ENCODE measurements around the gene TMEM119.

Gene TMEM119

DNA sequence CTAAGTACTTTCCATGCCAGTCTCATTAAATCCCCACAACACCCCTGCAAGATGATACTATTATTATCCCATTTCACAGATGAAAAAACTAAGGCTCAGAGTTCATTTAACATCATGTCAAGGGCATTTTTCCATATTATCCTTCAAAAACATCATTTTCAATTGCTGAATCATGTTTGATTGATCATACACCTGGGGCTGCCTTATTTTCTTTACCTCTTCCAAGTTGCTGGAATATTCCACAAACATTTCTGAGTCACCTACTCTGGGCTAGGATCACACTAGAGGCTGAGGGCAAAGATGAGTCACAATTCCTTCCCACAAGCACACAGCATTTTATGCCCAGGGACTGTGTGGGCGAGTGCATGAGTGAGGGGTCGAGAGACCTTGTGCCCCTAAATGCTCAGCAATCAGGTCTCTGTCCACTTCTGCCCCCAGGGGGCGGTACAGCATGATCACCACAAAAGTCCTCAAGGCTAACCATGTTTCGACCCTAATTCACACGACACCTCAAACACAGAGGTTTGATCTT is 14.1 kb upstream of the TMEM119 start:
- in situ Hi-C loops (cut with MboI; ENCODE audit: low pct_unique_long_range_greater_than_20kb, low sequenced_read_pairs, unreplicated experiment), result no loop called here
- DNase-seq (ENCODE audit: low spot score), result no peak
- TF ChIP-seq CTCF (IDR thresholded peaks at IDR 0.05; ENCODE audit: extremely low read depth, insufficient read depth, missing control alignments), result peak; percentile 46

- in situ Hi-C loops (cut with MboI; ENCODE audit: low pct_unique_long_range_greater_than_20kb, low sequenced_read_pairs, unreplicated experiment), result no loop called here
- DNase-seq (ENCODE audit: low spot score), result no peak
- no peak for TF ChIP-seq CTCF (IDR thresholded peaks at IDR 0.05; ENCODE audit: extremely low read depth, insufficient read depth, missing control alignments)
Observed at GRCh38 chr12:108610856-108611605, 13.1 kb upstream of the TMEM119 start.

DNA sequence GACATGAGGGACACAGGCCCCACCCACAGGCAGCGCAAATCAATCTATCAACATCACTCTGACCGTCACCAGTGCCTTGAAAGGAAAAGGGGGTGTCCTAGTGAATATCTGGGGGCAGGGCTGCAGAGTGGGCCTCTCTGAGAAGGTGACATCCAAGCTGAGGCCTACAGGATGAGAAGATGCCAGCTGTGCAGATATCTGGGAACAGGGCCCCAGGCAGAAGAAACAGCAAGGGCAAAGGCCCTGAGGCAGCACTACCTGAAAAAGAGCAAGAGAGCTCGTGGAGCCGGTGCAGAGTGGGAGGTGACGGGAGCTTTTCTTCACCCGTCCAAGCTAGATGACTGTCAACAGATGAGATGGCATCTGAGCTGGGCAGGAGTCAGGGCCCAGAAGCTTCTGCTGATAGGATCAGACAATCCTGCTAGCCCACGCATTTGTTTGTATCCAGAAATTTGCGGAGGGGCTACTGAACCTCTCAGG is 12.5 kb upstream of the TMEM119 start:
- in situ Hi-C loops (cut with MboI; ENCODE audit: low pct_unique_long_range_greater_than_20kb, low sequenced_read_pairs, unreplicated experiment), result no loop called here
- no peak for DNase-seq (ENCODE audit: low spot score)
- TF ChIP-seq CTCF (IDR thresholded peaks at IDR 0.05; ENCODE audit: extremely low read depth, insufficient read depth, missing control alignments), result no peak

DNA sequence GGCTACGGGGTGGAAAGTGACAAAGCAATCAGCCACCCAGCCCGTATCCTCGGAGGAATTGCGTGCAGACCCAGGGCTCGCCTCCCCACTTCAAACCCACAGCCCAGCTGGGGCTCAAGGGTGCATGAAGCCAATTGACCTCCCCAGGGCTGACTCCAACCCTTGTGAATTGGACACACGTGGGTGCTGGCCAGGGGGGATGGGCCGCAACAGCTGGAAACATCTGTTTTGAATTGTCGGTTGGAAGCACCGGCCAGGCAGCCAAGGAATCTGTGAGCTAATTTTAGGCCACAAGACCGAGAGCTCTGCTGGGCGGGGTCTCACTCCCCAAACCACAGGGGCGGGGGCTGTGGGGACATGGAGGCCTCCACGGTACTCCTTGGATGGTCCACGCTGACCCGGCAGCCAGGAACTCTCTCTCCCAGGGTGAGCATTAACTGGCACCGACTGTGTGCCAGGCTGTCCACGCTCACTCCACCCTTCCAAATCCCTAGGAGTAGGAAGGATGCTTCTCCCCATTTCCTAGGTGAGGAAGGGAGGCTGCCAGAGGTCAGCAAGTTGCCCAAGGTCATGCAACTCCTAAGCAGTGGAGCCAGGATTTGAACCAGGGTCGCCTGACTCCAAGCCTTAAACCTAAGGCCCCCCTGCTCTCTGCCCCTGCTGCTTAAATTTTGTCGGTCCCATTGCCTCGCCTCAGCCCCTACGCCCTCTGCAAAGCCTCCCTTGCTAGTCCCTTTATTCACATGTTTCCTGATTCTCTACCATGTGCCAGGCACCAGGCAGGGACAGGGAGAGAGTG is 11.9 kb upstream of the TMEM119 start:
- in situ Hi-C loops (cut with MboI; ENCODE audit: low pct_unique_long_range_greater_than_20kb, low sequenced_read_pairs, unreplicated experiment), result no loop called here
- no peak for TF ChIP-seq CTCF (IDR thresholded peaks at IDR 0.05; ENCODE audit: extremely low read depth, insufficient read depth, missing control alignments)
- DNase-seq (ENCODE audit: low spot score), result no peak

DNA sequence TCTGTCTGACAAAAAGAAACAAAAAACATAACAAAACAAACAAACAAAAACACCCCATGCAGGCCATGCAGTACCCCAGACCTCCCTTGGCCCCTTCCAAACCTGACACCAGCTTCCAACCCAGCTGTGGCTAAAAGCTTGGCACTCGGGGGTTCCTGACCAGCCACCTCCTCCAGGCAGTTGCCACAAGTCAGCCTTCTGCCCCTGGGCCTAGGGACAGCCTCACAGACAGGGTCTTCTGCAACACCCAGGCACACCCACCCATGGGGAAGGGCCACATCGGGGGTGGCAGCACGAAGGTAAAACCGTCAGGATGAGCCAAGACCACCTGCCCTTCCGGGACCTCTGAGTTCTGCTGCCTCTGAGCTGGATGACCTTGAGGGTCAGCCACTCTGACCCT is 10.7 kb upstream of the TMEM119 start:
- in situ Hi-C loops (cut with MboI; ENCODE audit: low pct_unique_long_range_greater_than_20kb, low sequenced_read_pairs, unreplicated experiment), result no loop called here
- no peak for TF ChIP-seq CTCF (IDR thresholded peaks at IDR 0.05; ENCODE audit: extremely low read depth, insufficient read depth, missing control alignments)
- no peak for DNase-seq (ENCODE audit: low spot score)

DNA sequence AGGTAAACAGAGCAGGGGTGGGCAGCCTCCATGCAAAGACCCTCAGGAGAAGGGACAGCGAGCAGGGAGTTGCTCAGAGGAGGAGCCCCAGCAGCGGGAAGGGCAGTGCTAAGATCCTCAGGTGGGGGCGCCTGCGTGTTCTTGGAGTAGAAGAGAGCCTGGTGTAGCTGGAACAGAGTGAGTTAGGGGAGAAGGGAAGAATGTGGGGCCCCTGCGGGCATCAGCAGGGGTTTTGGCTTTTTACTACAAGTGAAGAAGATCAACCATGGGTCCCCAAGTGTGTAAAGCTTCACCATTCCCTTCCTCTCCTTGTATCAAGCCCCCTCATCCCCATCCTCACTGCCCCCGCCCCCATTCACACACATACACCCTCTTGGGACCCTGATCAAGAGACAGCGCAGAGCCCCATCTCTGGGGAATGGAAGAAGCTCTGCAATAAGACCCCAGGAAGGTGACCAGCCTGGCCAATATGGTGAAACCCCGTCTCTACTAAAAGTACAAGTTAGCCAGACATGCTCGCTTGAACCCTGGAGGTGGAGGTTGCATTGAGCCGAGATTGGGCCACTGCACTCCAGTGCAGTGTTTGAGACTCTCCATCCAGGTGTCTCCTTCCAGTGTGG is 10.2 kb upstream of the TMEM119 start:
- no peak for DNase-seq (ENCODE audit: low spot score)
- no peak for TF ChIP-seq CTCF (IDR thresholded peaks at IDR 0.05; ENCODE audit: extremely low read depth, insufficient read depth, missing control alignments)
- in situ Hi-C loops (cut with MboI; ENCODE audit: low pct_unique_long_range_greater_than_20kb, low sequenced_read_pairs, unreplicated experiment), result no loop called here

Measured in GM13977 (cell line).